Stimulated activated effector memory CD8-positive, alpha-beta T cell treated with anti-CD3 and anti-CD28 coated beads, Interleukin-12 subunit alpha, Interleukin-12 subunit beta, amount 100 ng/mL, for 72 hours (primary cell): ENCODE measurements around the gene AXL.
"Not testable (repeated sequence)": the region's sequence is repeated elsewhere in the genome, so short reads cannot be mapped to it uniquely, and the experiment has no call there.

Experiments used
- ATAC-seq: fragments of 150-1000 bp; cut with Tn5 transposase; 2 replicates; pipeline ENCODE4 v1.10.0; 2021
- DNase-seq, 2 donors: peaks; one replicate each; pipeline ENCODE4 v3.0.0; 2021 to 2022; ENCODE audit warnings: low spot score in 2 of 2
- H3K27ac Mint-ChIP-seq: one replicate; pipeline ENCODE4 v1.8.0; 2022; ENCODE audit warnings: mild to moderate bottlenecking, mixed read lengths
- H3K36me3 Mint-ChIP-seq: one replicate; pipeline ENCODE4 v1.8.0; 2022; ENCODE audit warnings: mild to moderate bottlenecking, mixed read lengths
- H3K4me1 Mint-ChIP-seq: one replicate; pipeline ENCODE4 v1.8.0; 2022; ENCODE audit warnings: mixed read lengths
- H3K4me3 Mint-ChIP-seq: one replicate; pipeline ENCODE4 v1.8.0; 2022; ENCODE audit warnings: mild to moderate bottlenecking, mixed read lengths
- H3K9me3 Mint-ChIP-seq: one replicate; pipeline ENCODE4 v1.8.0; 2022; ENCODE audit warnings: mixed read lengths

AXL gene

DNA sequence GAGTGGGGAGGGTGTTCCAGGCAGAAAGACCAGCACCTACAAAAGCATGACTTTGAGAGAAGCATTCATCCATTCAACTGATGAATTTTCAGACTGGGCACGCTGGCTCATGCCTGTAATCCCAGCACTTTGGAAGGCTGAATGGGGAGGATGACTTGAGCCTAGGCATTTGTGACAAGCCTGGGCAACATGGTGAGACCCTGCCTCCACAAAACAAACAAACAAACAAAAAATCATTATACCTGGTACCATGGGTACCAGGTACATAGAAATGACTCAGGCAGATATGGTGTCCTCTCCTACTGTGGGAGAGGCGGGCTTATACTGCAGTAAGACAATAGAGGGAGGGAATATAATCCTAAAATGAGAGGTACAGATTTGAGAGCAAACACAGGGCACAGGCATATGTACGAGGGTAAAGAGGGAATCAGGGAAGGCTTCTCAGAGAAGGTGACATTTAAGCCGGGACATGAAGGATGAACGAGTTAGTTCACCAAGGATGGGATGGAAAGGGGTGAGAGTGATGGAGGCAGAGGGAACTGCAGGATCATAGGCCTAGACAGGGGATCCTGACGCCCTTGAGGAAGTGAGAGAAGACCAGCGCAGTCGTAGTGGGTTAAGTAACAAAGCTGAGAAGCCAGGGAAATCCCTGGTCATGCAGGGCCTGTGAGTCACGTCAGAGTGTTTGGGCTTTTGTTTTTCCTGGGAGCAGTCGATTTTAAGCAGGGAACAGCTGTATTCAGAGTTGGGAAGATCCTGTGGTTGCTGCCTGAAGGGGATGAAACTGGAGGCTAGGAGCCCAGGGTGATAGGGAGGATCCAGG, 23.1 kb upstream of the AXL start:
- H3K9me3 Mint-ChIP-seq: no peaks in the 10 kb centered on the region
- H3K4me3 Mint-ChIP-seq: no peak overlapping the region
- peaks cover 16% of the 10 kb centered on the region for H3K4me1 Mint-ChIP-seq
- H3K27ac Mint-ChIP-seq: no peak overlapping the region
- H3K36me3 Mint-ChIP-seq: no peaks in the 10 kb centered on the region
- ATAC-seq: no peak
- DNase-seq: no peak

DNA sequence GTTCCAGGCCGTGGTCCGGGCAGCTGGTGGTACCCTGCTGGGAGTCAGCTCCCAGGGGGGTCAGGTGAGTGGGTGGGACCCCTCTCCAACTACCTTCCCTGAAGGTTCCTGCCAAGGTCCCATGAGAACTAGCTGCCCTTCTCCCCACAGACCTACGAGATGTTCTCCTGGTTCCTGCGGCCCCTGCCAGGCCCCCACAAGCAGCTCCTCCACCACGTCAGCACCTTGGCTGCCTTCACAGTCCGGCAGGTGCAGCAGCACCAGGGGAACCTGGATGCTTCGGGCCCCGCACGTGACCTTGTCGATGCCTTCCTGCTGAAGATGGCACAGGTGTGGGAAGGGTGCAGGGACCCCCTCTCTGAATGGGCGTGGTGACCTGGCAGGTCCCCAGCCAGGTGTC, 20.5 kb upstream of the AXL start:
- H3K4me1 Mint-ChIP-seq: peaks cover 6% of the 10 kb centered on the region
- H3K27ac Mint-ChIP-seq: no peak overlapping the region
- H3K36me3 Mint-ChIP-seq: no peaks in the 10 kb centered on the region
- no peaks in the 10 kb centered on the region for H3K9me3 Mint-ChIP-seq
- no peak for ATAC-seq
- no peak for DNase-seq
- H3K4me3 Mint-ChIP-seq: no peak overlapping the region

DNA sequence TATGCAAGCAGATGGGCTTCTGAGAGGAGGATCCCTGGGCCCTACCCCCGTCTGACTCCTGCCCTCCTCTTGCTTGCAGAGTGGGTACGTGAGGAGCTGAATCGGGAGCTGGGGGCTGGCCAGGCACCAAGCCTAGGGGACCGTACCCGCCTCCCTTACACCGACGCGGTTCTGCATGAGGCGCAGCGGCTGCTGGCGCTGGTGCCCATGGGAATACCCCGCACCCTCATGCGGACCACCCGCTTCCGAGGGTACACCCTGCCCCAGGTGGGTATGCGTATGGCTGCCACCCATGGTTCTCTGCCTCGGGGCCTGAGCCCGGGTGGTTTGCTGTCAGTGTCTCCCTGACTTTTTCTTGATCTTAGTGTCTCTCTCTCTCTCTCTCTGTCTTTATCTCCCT, 15.7 kb upstream of the AXL start:
- no peak overlapping the region for H3K4me3 Mint-ChIP-seq
- H3K36me3 Mint-ChIP-seq: peaks cover 5% of the 10 kb centered on the region
- no peak overlapping the region for H3K27ac Mint-ChIP-seq
- no peaks in the 10 kb centered on the region for H3K9me3 Mint-ChIP-seq
- H3K4me1 Mint-ChIP-seq: peaks cover 19% of the 10 kb centered on the region
- ATAC-seq: no peak
- no peak for DNase-seq

DNA sequence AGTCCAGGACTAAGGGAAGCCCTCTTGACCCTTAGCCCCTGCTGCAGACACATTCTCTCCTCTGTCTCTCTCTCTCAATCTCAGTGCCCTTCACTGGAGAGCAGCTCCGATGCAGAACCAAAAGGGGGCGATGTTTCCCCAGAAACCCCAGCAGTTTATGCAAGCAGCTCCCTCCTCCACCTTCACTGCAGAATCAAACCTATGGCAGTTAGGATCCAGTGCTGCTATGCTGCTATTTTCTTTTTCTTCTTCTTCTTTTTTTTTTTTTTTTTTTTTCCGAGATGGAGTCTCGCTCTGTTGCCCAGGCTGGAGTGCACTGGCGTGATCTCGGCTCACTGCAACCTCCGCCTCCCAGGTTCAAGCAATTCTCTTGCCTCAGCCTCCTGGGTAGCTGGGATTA, 14.7 kb upstream of the AXL start:
- H3K9me3 Mint-ChIP-seq, H3K36me3 Mint-ChIP-seq, H3K4me3 Mint-ChIP-seq, H3K27ac Mint-ChIP-seq: not testable (repeated sequence)
- H3K4me1 Mint-ChIP-seq: peaks cover 19% of the 10 kb centered on the region
- ATAC-seq (peak; percentile 94), DNase-seq (peak; percentile 71 to 83)

DNA sequence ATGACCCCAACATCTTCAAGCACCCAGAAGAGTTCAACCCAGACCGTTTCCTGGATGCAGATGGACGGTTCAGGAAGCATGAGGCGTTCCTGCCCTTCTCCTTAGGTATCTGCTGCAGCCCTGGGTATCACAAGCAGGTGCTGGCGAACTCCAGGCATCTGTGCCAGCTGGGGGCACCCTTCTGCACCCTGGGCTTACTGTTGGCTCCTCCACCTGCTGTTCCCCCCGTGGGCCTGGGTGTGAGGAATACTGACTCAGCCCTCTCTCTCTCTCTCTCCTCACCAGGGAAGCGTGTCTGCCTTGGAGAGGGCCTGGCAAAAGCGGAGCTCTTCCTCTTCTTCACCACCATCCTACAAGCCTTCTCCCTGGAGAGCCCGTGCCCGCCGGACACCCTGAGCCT, 13.0 kb upstream of the AXL start:
- H3K4me3 Mint-ChIP-seq: no peak overlapping the region

DNA sequence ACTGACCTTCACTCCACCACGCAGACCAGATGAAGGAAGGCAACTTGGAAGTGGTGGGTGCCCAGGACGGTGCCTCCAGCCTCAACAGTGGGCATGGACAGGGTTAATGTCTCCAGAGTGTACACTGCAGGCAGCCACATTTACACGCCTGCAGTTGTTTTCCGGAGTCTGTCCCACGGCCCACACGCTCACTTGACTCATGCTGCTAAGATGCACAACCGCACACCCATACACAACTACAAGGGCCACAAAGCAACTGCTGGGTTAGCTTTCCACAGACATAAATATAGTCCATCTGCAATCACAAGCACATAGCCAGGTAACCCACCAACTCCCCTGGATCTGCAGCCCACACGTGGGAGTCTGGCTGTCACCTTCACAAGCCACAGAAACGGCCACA, 12.6 kb upstream of the AXL start:
- H3K4me1 Mint-ChIP-seq: peaks cover 19% of the 10 kb centered on the region
- H3K9me3 Mint-ChIP-seq: no peaks in the 10 kb centered on the region
- ATAC-seq (no peak), DNase-seq (no peak)
- H3K36me3 Mint-ChIP-seq: peaks cover 5% of the 10 kb centered on the region
- H3K27ac Mint-ChIP-seq: peak overlapping the region; percentile 18
- H3K4me3 Mint-ChIP-seq: no peak overlapping the region

More for the DNA sequence above, 13.0 kb upstream of the AXL start:
- H3K36me3 Mint-ChIP-seq: peaks cover 5% of the 10 kb centered on the region
- no peak for ATAC-seq
- no peaks in the 10 kb centered on the region for H3K9me3 Mint-ChIP-seq
- peak overlapping the region; percentile 18 for H3K27ac Mint-ChIP-seq
- H3K4me1 Mint-ChIP-seq: peaks cover 19% of the 10 kb centered on the region
- no peak for DNase-seq

DNA sequence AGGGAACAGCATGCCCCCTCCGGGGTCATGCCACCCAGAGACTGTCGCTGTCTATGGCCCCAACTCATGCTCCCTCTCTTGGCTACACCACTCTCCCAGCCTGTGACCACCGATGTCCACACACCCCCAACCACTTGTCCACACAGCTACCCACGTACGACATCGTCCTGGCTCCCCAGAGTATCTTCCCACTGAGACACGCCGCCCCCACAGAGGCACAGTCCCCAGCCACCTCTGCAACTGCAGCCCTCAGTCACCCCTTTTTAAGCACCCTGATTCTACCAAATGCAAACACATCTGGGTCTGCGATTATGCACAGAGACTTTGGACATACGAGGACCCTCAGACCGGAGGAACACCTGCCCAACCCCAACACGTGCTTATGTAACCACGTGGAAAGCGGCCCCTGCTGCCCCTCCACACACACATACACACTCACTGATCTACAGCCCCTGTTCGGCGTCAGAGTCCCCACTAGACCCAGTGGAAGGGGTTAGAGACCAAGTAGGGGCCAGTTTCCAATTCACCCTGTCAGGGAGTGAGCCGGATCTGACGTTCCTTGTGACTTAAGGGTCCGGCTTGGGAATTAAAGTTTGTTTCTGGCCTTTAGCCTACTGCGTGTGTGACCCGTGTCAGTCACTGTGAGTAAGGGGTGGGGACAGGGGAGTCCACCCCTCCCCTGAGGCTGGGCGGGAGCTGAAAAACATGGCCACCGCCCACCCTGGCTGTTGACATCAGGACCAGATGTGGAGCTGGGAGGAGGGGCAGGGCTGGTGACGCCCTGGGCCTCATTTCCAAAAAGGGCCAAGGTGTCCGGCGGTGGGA, 11.9 kb upstream of the AXL start:
- peak overlapping the region; percentile 18 for H3K27ac Mint-ChIP-seq
- H3K36me3 Mint-ChIP-seq: peaks cover 5% of the 10 kb centered on the region
- DNase-seq (no peak), ATAC-seq (no peak)
- H3K4me1 Mint-ChIP-seq: peaks cover 19% of the 10 kb centered on the region
- no peaks in the 10 kb centered on the region for H3K9me3 Mint-ChIP-seq
- H3K4me3 Mint-ChIP-seq: no peak overlapping the region

DNA sequence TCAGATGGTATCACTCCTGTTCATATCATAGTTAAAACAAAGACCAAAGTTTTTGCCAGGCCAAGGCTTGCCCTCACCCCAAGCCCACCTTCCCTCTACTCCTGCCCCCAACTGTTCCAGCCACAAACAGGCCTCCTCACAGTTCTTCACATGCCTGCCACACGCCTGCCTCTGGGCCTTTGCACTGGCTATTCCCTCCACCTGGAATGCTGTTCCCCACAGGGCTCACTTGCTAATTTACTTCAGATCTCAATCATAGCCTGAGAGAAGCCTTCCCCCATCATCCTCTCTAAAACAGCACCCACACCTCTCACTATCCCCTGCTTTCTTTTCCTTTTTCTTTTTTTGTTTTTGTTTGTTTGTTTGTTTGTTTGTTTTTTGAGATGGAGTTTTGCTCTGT, 4.9 kb upstream of the AXL start:
- no peaks in the 10 kb centered on the region for H3K36me3 Mint-ChIP-seq
- no peak for ATAC-seq
- DNase-seq: no peak
- H3K4me3 Mint-ChIP-seq: no peak overlapping the region
- H3K27ac Mint-ChIP-seq: no peak overlapping the region
- peaks cover 8% of the 10 kb centered on the region for H3K4me1 Mint-ChIP-seq
- H3K9me3 Mint-ChIP-seq: no peaks in the 10 kb centered on the region

DNA sequence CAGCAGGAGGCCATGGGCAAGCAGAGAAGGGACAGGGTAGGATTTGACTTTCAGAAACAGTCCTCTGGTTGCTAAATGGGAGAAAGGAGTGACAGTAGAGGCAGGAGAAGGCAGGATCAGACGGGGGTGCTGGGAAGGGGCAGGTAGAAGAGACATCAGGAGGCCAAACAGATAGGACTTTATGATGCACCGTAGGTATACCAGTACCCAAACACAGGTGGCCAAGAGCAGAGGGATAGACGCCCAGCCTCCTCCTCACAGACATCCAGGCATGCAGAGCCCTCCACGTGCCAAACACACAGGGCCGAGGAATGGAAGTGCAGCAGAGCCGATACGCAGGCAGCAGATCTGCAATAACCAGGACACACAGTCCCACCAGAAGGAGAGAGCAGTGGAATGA, 1.3 kb upstream of the AXL start:
- no peaks in the 10 kb centered on the region for H3K36me3 Mint-ChIP-seq
- no peak overlapping the region for H3K27ac Mint-ChIP-seq
- H3K4me1 Mint-ChIP-seq: peaks cover 22% of the 10 kb centered on the region
- no peaks in the 10 kb centered on the region for H3K9me3 Mint-ChIP-seq
- ATAC-seq (no peak), DNase-seq (no peak)
- H3K4me3 Mint-ChIP-seq: no peak overlapping the region

DNA sequence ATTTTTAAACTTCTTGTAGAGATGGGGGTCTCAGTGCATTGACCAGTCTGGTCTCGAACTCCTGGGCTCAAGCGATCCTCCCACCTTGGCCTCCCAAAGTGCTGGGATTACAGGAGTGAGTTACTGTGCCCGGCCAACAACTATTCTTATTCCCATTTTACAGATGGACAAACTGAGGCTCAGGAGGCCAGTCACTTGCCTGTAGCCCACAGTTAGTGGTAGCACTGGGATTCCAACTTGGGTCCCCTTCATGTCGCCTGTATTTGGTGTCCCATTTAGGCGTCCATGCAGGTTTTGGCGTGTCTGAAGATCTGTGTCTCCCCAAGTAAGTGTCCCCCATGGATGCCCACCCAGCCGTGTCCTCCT, 791 bp upstream of the AXL start:
- Mint-ChIP-seq H3K4me3 (no peak overlapping the region), H3K27ac (no peak overlapping the region), H3K4me1 (peaks cover 27% of the 10 kb centered on the region)

DNA sequence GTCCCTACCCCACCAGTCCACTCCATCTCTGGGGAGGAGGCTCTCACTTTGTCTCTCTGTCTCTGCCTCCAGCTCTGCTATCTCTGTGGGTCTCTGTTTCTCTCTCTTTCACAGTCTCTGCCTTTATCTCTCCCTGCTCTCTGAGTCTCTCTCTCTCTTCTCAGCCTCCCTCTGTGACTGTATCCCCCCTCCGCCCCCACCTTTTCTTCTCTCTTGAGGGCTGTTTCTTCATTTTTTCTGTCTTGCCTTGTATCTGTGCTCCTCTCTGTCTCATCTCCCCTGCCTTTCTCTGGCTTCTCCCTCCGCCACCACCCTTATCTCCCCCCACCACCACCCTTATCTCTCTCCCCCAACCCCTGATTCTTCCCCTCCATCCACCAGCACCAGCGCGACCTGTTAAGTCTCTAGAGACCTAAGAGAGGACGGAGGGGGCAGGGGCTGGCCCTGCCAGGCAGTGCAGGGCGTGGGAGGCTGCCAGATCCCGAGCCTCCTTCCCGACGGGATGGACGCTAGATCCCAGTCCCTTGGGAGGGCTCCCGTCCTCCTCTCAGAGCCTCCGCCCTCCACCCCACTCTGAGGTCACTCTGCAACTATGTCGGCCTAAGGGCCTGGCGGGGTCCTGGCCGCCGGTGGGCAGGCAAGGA, 1.0 kb downstream of the AXL start:
- H3K36me3 Mint-ChIP-seq: no peaks in the 10 kb centered on the region
- peak overlapping the region; percentile 77 for H3K27ac Mint-ChIP-seq
- DNase-seq (no peak), ATAC-seq (no peak)
- H3K9me3 Mint-ChIP-seq: no peaks in the 10 kb centered on the region
- peaks cover 38% of the 10 kb centered on the region for H3K4me1 Mint-ChIP-seq
- H3K4me3 Mint-ChIP-seq: no peak overlapping the region

More for the DNA sequence above, 791 bp upstream of the AXL start:
- Mint-ChIP-seq H3K36me3 (no peaks in the 10 kb centered on the region), H3K9me3 (no peaks in the 10 kb centered on the region)
- no peak for ATAC-seq
- DNase-seq: no peak

DNA sequence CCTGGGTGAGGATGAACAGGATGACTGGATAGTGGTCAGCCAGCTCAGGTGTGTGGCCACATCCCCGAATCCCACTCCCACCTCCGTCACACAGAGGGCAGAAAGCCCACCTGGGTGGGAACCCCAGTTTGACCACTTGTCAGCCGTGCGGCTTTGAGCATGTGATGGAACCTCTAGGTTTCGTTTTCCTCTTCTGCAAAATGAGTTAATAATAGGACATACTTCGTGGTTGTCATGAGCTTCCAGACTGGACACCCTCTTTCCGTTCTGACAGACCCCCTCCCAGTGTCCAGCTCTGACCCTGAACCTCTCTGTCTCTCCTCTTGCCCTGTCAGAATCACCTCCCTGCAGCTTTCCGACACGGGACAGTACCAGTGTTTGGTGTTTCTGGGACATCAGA, 1.8 kb downstream of the AXL start:
- no peak overlapping the region for H3K27ac Mint-ChIP-seq
- DNase-seq (no peak), ATAC-seq (no peak)
- no peaks in the 10 kb centered on the region for H3K9me3 Mint-ChIP-seq
- H3K4me1 Mint-ChIP-seq: peaks cover 45% of the 10 kb centered on the region
- peaks cover 4% of the 10 kb centered on the region for H3K36me3 Mint-ChIP-seq
- no peak overlapping the region for H3K4me3 Mint-ChIP-seq

DNA sequence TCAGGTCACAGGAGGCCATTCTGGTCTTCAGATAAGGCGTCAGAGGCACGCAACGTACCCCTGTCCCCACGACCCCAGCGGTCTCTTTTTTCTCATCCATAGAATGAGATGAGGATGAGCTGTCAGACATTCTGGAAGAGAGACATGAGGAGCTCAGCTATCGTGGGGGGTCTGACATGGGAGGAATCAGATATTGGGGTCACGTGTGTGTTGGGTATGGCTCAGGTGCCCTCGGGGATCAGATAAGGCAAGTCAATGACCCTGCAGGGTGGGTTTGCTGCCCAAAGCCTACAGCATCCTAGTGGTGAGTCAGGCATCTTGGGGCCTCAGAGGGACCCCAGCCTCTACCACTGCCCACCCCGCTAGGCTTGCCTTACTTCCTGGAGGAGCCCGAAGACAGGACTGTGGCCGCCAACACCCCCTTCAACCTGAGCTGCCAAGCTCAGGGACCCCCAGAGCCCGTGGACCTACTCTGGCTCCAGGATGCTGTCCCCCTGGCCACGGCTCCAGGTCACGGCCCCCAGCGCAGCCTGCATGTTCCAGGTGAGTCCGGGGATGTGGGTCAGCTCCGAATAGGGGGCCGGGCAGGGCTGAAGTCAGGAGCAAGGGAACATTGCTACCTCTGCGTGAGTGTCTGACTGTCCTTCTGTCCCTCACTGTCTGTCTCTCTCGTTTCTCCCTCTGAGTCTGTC, 2.6 kb downstream of the AXL start:
- Mint-ChIP-seq H3K4me3 (no peak overlapping the region), H3K36me3 (peaks cover 5% of the 10 kb centered on the region), H3K4me1 (peaks cover 51% of the 10 kb centered on the region), H3K27ac (no peak overlapping the region), H3K9me3 (no peaks in the 10 kb centered on the region)
- ATAC-seq (no peak), DNase-seq (no peak)

DNA sequence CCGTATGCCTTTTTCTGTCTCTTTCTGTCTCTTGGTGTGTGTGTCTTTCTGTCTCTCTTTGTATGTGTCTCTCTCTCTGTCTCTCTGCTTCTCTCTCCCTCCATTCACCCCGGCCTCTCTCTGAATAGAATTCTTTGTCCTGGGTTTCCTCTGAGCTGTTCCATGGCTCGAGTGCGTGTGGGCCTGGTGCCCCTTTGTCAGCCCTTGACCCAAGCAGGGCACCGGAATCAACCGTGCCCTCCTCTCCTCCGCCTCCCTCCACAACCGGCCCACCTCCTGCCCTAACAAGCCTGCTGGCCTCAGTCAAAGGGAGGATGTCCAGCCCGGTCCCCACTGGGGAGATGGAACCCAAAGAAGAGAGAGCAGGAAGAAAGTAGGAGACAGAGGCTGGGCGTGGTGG, 3.2 kb downstream of the AXL start:
- Mint-ChIP-seq H3K9me3 (no peaks in the 10 kb centered on the region), H3K27ac (no peak overlapping the region), H3K4me3 (no peak overlapping the region), H3K36me3 (peaks cover 5% of the 10 kb centered on the region), H3K4me1 (peaks cover 56% of the 10 kb centered on the region)
- DNase-seq (no peak), ATAC-seq (no peak)
